Neural progenitor cell (in vitro differentiated cells): ENCODE results near the gene NBEA. TPM values are rescaled to one million over a fixed set of nuclear protein-coding genes. Genes with fewer than 3 reads are reported as not detected.

Experiments
- DNase-seq: peaks from one replicate; pipeline ENCODE4 v3.0.0-alpha.2; 2016; ENCODE audit warnings: low spot score
- H2AFZ ChIP-seq: fragments of 200-600 bp; sonication (generic); replicated peaks from 2 replicates; pipeline ENCODE4 v1.6.1; 2016; ENCODE audit warnings: antibody characterized with exemption
- H3F3A ChIP-seq: fragments of 200-600 bp; sonication (generic); 2 replicates; pipeline ENCODE4 v1.6.1; 2016; ENCODE audit warnings: antibody characterized with exemption, low read depth
- H3K27ac ChIP-seq: fragments of 200-600 bp; sonication (generic); 2 replicates; pipeline ENCODE4 v1.5.1; 2016; ENCODE audit warnings: mild to moderate bottlenecking
- H3K27me3 ChIP-seq: fragments of 200-600 bp; sonication (generic); 2 replicates; pipeline ENCODE4 v1.6.1; 2016; ENCODE audit warnings: mild to moderate bottlenecking, moderate library complexity
- H3K36me3 ChIP-seq: fragments of 200-600 bp; sonication (generic); 2 replicates; pipeline ENCODE4 v1.5.1; 2016
- H3K4me1 ChIP-seq: fragments of 200-600 bp; sonication (generic); 2 replicates; pipeline ENCODE4 v1.6.1; 2016; ENCODE audit warnings: mixed run types
- H3K4me2 ChIP-seq: fragments of 200-600 bp; sonication (generic); 2 replicates; pipeline ENCODE4 v1.6.1; 2016
- H3K4me3 ChIP-seq: fragments of 200-600 bp; sonication (generic); 2 replicates; pipeline ENCODE4 v1.5.1; 2016
- H3K79me2 ChIP-seq: fragments of 200-600 bp; sonication (generic); 2 replicates; pipeline ENCODE4 v1.6.1; 2016; ENCODE audit warnings: low read depth
- H3K9ac ChIP-seq: fragments of 200-600 bp; sonication (generic); 2 replicates; pipeline ENCODE4 v1.6.1; 2016
- H3K9me3 ChIP-seq: fragments of 200-600 bp; sonication (generic); 2 replicates; pipeline ENCODE4 v1.5.1; 2016; ENCODE audit warnings: low read depth
- H4K20me1 ChIP-seq: fragments of 200-600 bp; sonication (generic); 2 replicates; pipeline ENCODE4 v1.6.1; 2016; ENCODE audit warnings: low read depth
- H3K27ac Mint-ChIP-seq: 3 replicates; pipeline ENCODE4 v1.8.0; 2021; ENCODE audit warnings: mixed read lengths
- H3K27me3 Mint-ChIP-seq: 2 replicates; pipeline ENCODE4 v1.8.0; 2022; ENCODE audit warnings: low read depth, mild to moderate bottlenecking, inconsistent platforms, moderate library complexity, mixed read lengths; ENCODE audit not compliant: insufficient read depth
- H3K36me3 Mint-ChIP-seq: 3 replicates; pipeline ENCODE4 v1.8.0; 2021; ENCODE audit warnings: mixed read lengths
- H3K4me1 Mint-ChIP-seq: 3 replicates; pipeline ENCODE4 v1.8.0; 2021; ENCODE audit warnings: mixed read lengths
- H3K4me3 Mint-ChIP-seq: 3 replicates; pipeline ENCODE4 v1.8.0; 2021; ENCODE audit warnings: mild to moderate bottlenecking, moderate library complexity, mixed read lengths
- H3K9me3 Mint-ChIP-seq: 3 replicates; pipeline ENCODE4 v1.8.0; 2020; ENCODE audit warnings: mixed read lengths
- EZH2 ChIP-seq: fragments of 200-600 bp; sonication (generic); IDR thresholded peaks from 2 replicates; pipeline ENCODE4 v1.6.1; 2017; ENCODE audit warnings: antibody characterized with exemption, mild to moderate bottlenecking, moderate library complexity
- EZH2phosphoT487 ChIP-seq: fragments of 200-600 bp; sonication (generic); IDR thresholded peaks from 2 replicates; pipeline ENCODE4 v1.6.1; 2017; ENCODE audit warnings: antibody characterized with exemption
- total RNA-seq: library from RNA; depleted of rRNA; stranded (reverse); fragments of >200 nt; gene quantifications from 2 replicates; pipeline ENCODE4 v1.2.3, GENCODE V29; 2015; ENCODE audit warnings: low replicate concordance
- TF ChIP-seq, protein P1 (sequence below): fragments of 200-600 bp; sonication (generic); IDR thresholded peaks from 2 replicates; pipeline ENCODE4 v1.5.1; 2017; ENCODE audit warnings: antibody characterized with exemption, mild to moderate bottlenecking

Gene NBEA
- total RNA-seq, 1 donor from 2014 or later: 31.0 TPM

DNA sequence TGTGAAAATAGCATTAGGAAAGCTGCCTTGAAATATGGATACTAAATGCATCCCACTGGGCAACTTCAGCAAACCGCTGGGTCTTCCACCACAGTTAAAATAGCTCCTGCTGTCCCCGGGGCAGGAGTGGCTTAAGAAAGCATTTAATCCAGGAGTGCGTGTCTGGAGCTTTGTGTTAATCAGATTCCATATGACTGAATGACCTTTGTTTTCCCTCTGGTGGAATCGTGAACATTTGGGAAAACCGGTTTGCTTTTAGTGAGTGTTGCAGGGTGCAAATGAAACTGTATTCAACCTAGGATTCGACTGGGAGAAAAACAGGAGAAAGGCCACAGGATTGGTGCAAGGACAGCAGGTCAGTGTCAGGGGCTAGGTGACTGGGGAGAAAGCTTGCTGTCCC, 772.1 kb downstream of the NBEA start:
- Mint-ChIP-seq H3K27me3 (peaks cover 5% of the 10 kb centered on the region), H3K9me3 (peaks cover 3% of the 10 kb centered on the region), H3K27ac (peak overlapping the region; percentile 94), H3K4me1 (peaks cover 44% of the 10 kb centered on the region), H3K36me3 (no peaks in the 10 kb centered on the region), H3K4me3 (peak overlapping the region; percentile 65)
- Histone ChIP-seq H4K20me1 (no peaks in the 10 kb centered on the region), H3F3A (peaks cover 14% of the 10 kb centered on the region), H3K4me1 (peaks cover 6% of the 10 kb centered on the region), H3K36me3 (no peaks in the 10 kb centered on the region), H3K27me3 (no peaks in the 10 kb centered on the region), H2AFZ (no peak overlapping the region), H3K27ac (no peak overlapping the region), H3K4me2 (peak overlapping the region; percentile 37), H3K9ac (no peak overlapping the region), H3K4me3 (no peak overlapping the region), H3K9me3 (no peaks in the 10 kb centered on the region), H3K79me2 (no peaks in the 10 kb centered on the region)
- TF ChIP-seq EZH2 (no peak), EZH2phosphoT487 (no peak)
- TF ChIP-seq, protein P1, sequence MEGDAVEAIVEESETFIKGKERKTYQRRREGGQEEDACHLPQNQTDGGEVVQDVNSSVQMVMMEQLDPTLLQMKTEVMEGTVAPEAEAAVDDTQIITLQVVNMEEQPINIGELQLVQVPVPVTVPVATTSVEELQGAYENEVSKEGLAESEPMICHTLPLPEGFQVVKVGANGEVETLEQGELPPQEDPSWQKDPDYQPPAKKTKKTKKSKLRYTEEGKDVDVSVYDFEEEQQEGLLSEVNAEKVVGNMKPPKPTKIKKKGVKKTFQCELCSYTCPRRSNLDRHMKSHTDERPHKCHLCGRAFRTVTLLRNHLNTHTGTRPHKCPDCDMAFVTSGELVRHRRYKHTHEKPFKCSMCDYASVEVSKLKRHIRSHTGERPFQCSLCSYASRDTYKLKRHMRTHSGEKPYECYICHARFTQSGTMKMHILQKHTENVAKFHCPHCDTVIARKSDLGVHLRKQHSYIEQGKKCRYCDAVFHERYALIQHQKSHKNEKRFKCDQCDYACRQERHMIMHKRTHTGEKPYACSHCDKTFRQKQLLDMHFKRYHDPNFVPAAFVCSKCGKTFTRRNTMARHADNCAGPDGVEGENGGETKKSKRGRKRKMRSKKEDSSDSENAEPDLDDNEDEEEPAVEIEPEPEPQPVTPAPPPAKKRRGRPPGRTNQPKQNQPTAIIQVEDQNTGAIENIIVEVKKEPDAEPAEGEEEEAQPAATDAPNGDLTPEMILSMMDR: no peak
- DNase-seq: peak; percentile 52

DNA sequence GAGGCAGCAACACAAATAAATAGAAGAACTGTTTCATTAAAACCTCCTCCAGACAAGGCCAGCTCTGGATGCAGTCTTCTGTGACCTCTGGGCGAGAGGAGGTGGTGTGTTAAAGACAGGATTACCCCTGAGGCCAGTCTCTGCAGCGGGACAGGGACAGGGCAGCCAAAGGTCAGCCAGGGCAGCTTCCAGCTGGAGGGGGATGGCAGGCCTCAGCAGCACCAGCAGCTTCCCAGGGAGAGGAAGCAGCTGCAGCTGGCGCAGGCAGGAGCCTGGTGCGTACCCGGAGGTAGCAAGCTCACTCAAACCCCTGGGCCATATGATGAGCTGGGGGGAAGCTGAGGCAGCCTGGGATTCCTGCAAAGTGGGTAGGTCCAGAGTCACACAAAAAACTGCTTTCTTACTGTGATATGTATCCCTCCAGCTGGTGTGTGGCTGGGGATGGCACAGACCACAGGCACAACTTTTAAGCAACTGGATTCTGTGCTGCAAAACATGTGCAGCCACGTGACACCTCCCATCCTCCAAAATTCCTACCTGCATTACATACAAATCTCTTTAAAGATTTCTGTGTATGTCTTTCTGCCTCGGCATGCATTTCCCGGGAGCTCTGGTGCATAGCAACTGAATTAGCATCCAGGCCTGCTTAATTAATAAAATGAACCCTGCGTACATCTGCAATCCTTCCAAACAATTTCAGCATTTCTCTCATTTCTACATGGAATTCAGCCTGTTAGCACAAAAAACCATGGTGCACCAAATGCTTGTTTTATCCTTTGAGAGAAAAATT, 772.7 kb downstream of the NBEA start:
- no peak overlapping the region for H3K27ac ChIP-seq
- Mint-ChIP-seq H3K4me3 (no peak overlapping the region), H3K27ac (peak overlapping the region; percentile 94), H3K27me3 (peaks cover 5% of the 10 kb centered on the region), H3K9me3 (peaks cover 3% of the 10 kb centered on the region), H3K36me3 (no peaks in the 10 kb centered on the region), H3K4me1 (peaks cover 44% of the 10 kb centered on the region)
- peaks cover 6% of the 10 kb centered on the region for H3K4me1 ChIP-seq
- no peaks in the 10 kb centered on the region for H3K9me3 ChIP-seq
- peak overlapping the region; percentile 37 for H3K4me2 ChIP-seq
- H3K79me2 ChIP-seq: no peaks in the 10 kb centered on the region
- H3K36me3 ChIP-seq: no peaks in the 10 kb centered on the region
- peak; percentile 71 for DNase-seq
- H3K4me3 ChIP-seq: no peak overlapping the region
- no peaks in the 10 kb centered on the region for H4K20me1 ChIP-seq
- no peak overlapping the region for H3K9ac ChIP-seq
- H3K27me3 ChIP-seq: no peaks in the 10 kb centered on the region
- H2AFZ ChIP-seq: no peak overlapping the region
- TF ChIP-seq EZH2phosphoT487 (no peak), EZH2 (no peak)
- TF ChIP-seq, protein P1: no peak
- peaks cover 14% of the 10 kb centered on the region for H3F3A ChIP-seq

DNA sequence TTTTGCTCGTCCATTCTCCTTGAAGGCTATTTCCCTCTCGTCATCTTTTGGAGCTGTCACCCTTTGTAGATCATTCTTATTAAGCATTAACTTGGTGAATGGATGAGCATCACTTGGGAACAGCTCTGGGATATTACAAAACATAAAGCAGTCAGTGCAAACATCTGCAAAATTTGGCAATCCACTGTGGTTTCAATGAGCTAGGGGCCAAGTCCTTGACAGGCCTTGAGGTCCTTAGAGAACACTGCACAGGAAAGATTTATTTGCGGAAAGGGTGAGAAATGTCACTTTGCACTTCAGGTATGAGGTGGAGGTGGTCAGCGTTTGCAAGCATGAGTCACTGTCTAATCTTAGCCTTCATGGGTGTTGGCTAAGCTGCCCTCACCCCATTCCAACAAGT, 774.1 kb downstream of the NBEA start:
- no peak overlapping the region for H3K9ac ChIP-seq
- no peak overlapping the region for H2AFZ ChIP-seq
- TF ChIP-seq EZH2 (no peak), EZH2phosphoT487 (no peak)
- TF ChIP-seq, protein P1: no peak
- Mint-ChIP-seq H3K9me3 (peaks cover 3% of the 10 kb centered on the region), H3K4me3 (no peak overlapping the region), H3K36me3 (no peaks in the 10 kb centered on the region), H3K4me1 (peaks cover 50% of the 10 kb centered on the region), H3K27me3 (peaks cover 7% of the 10 kb centered on the region), H3K27ac (no peak overlapping the region)
- H3K4me3 ChIP-seq: no peak overlapping the region
- no peaks in the 10 kb centered on the region for H3K79me2 ChIP-seq
- H4K20me1 ChIP-seq: no peaks in the 10 kb centered on the region
- H3K4me2 ChIP-seq: no peak overlapping the region
- no peak for DNase-seq
- H3K9me3 ChIP-seq: no peaks in the 10 kb centered on the region
- no peak overlapping the region for H3K27ac ChIP-seq
- no peaks in the 10 kb centered on the region for H3K36me3 ChIP-seq
- no peaks in the 10 kb centered on the region for H3K27me3 ChIP-seq
- peaks cover 14% of the 10 kb centered on the region for H3F3A ChIP-seq
- peaks cover 6% of the 10 kb centered on the region for H3K4me1 ChIP-seq
